K562 (cell line): ENCODE measurements around the gene FUNDC1. TPM values are rescaled to one million over a fixed set of nuclear protein-coding genes. Genes with fewer than 3 reads are reported as not detected.

Experiments used
- ATAC-seq: fragments of 200-7000 bp; cut with Tn5 transposase; 3 replicates; pipeline ENCODE4 v1.9.1; 2020; ENCODE audit warnings: moderate library complexity
- BruUV-seq: library from RNA; stranded (reverse); fragments of 400-500 nt; replicated peaks from 2 replicates; lab custom pipeline; 2021; lab: Mats Ljungman, UMichigan
- CTCF ChIA-PET: fragments of 300-600 bp; formaldehyde crosslinking; extraction: SDS; loops from one replicate; lab custom pipeline; 2021; ENCODE audit warnings: low intra/inter-chr PET ratio; lab: Yijun Ruan, JAX
- POLR2A ChIA-PET: fragments of 300-600, 350-650 bp; sonication (Branson Sonifier 250); formaldehyde crosslinking; extraction: SDS; loops from one replicate; lab custom pipeline; 2021; ENCODE audit warnings: antibody characterized with exemption, inconsistent platforms; lab: Yijun Ruan, JAX
- DNase-seq, 4 experiments: peaks; one replicate each; pipeline versions ENCODE4 v3.0.0 to v3.0.0-alpha.2; 2011 to 2018; ENCODE audit warnings: low spot score in 3 of 4, mixed read lengths in 3 of 4; ENCODE audit errors: extremely low read depth in 1 of 4
- FAIRE-seq: peaks from 2 replicates; lab custom pipeline; 2011; peaks lifted over from hg19 to GRCh38; lab: Jason Lieb, UNC
- H2AFZ ChIP-seq: 2 replicates; pipeline ENCODE4 v1.6.0; 2011; ENCODE audit warnings: low read depth, low read length, control low read depth, inconsistent platforms
- H3K27ac ChIP-seq: fragments of 200-600 bp; 3 replicates; pipeline ENCODE4 v1.8.0; 2011; ENCODE audit warnings: low read depth, mild to moderate bottlenecking, control low read depth, inconsistent platforms, low read length, moderate library complexity, mixed read lengths; ENCODE audit errors: extremely low read depth
- H3K27me3 ChIP-seq, 2 experiments: fragments of 300-600 bp in 1 of 2; 2 replicates in 1 of 2; 3 replicates in 1 of 2; pipeline versions ENCODE4 v1.6.0 to v1.8.0; 2011; ENCODE audit warnings: inconsistent platforms in 2 of 2, low read length in 2 of 2, mild to moderate bottlenecking in 1 of 2, mixed read lengths in 1 of 2, moderate library complexity in 1 of 2; ENCODE audit not compliant: control insufficient read depth in 2 of 2, insufficient read depth in 2 of 2
- H3K36me3 ChIP-seq: fragments of 300-600 bp; 3 replicates; pipeline ENCODE4 v1.8.0; 2011; ENCODE audit warnings: mild to moderate bottlenecking, low read length, inconsistent platforms; ENCODE audit not compliant: control insufficient read depth, insufficient read depth
- H3K4me1 ChIP-seq, 2 experiments: fragments of 200-600 bp in 1 of 2; replicated peaks in 1 of 2; 2 replicates in 1 of 2; 3 replicates in 1 of 2; pipeline versions ENCODE4 v1.5.1 to v1.8.0; 2011; ENCODE audit warnings: inconsistent platforms in 2 of 2, low read length in 2 of 2, mild to moderate bottlenecking in 1 of 2, mixed read lengths in 1 of 2, moderate library complexity in 1 of 2; ENCODE audit not compliant: control insufficient read depth in 2 of 2, insufficient read depth in 2 of 2
- H3K4me2 ChIP-seq: 2 replicates; pipeline ENCODE4 v1.6.1; 2011; ENCODE audit warnings: low read length, control low read depth, inconsistent platforms, mixed read lengths; ENCODE audit not compliant: insufficient read depth
- H3K4me3 ChIP-seq: fragments of 200-600 bp; sonication (generic), shearing (Covaris generic); 2 replicates; pipeline ENCODE4 v1.5.1; 2016; ENCODE audit warnings: control low read depth, inconsistent platforms
- H3K79me2 ChIP-seq: fragments of 200-600 bp; 3 replicates; pipeline ENCODE4 v1.8.0; 2011; ENCODE audit warnings: low read length, inconsistent platforms; ENCODE audit not compliant: control insufficient read depth, insufficient read depth
- H3K9ac ChIP-seq, 2 experiments: 2 replicates each; pipeline versions ENCODE4 v1.6.0 to v1.6.1; 2011; ENCODE audit warnings: low read depth in 2 of 2, low read length in 2 of 2, control low read depth in 1 of 2, inconsistent platforms in 1 of 2, mild to moderate bottlenecking in 1 of 2, mixed read lengths in 1 of 2; ENCODE audit not compliant: insufficient read depth in 1 of 2
- H3K9me1 ChIP-seq: one replicate; pipeline ENCODE4 v1.6.0; 2011; ENCODE audit warnings: inconsistent platforms, mild to moderate bottlenecking, low read length, moderate library complexity; ENCODE audit not compliant: control insufficient read depth, insufficient read depth
- H3K9me3 ChIP-seq: replicated peaks from 2 replicates; pipeline ENCODE4 v1.5.1; 2011; ENCODE audit warnings: low read depth, low read length, inconsistent platforms; ENCODE audit not compliant: control insufficient read depth, insufficient read depth
- H4K20me1 ChIP-seq: replicated peaks from 2 replicates; pipeline ENCODE4 v1.6.1; 2011; ENCODE audit warnings: low read length, inconsistent platforms, mixed read lengths; ENCODE audit not compliant: control insufficient read depth, insufficient read depth
- ARID2 ChIP-seq: fragments of 450-650 bp; IDR thresholded peaks from 2 replicates; pipeline ENCODE4 v1.6.1; 2017; ENCODE audit warnings: antibody characterized with exemption, mild to moderate bottlenecking
- ATF3 ChIP-seq, 2 experiments: fragments of 450-650 bp in 1 of 2; sonication (generic) in 1 of 2; formaldehyde crosslinking in 1 of 2; IDR thresholded peaks in 1 of 2; conservative IDR thresholded peaks in 1 of 2; 2 replicates each; pipeline versions ENCODE4 v1.6.1 to v1.8.1; 2016 to 2023; ENCODE audit warnings: mild to moderate bottlenecking in 2 of 2, moderate library complexity in 2 of 2, inconsistent platforms in 1 of 2, missing genetic modification reagents in 1 of 2
- CREB3 ChIP-seq: fragments of 450-650 bp; conservative IDR thresholded peaks from 2 replicates; pipeline ENCODE4 v1.6.1; 2016; ENCODE audit warnings: missing genetic modification characterization, low read depth, mild to moderate bottlenecking, missing compliant biosample characterization, moderate library complexity
- ELK3 ChIP-seq: fragments of 450-650 bp; formaldehyde crosslinking; IDR thresholded peaks from 2 replicates; pipeline ENCODE4 v1.4.0; 2020; ENCODE audit warnings: mild to moderate bottlenecking
- KLF16 ChIP-seq: IDR thresholded peaks from 2 replicates; pipeline ENCODE4 v1.6.1; 2016; ENCODE audit warnings: antibody characterized with exemption
- MCM2 ChIP-seq: fragments of 450-650 bp; IDR thresholded peaks from 2 replicates; pipeline ENCODE4 v1.6.1; 2017; ENCODE audit warnings: low read depth, mild to moderate bottlenecking
- MTF1 ChIP-seq: fragments of 250-450 bp; sonication (Bioruptor Pico); IDR thresholded peaks from 2 replicates; pipeline ENCODE4 v1.9.0; 2021; ENCODE audit warnings: moderate library complexity, mild to moderate bottlenecking, inconsistent platforms, borderline replicate concordance
- NELFE ChIP-seq: IDR thresholded peaks from 2 replicates; pipeline ENCODE4 v1.6.1; 2011; ENCODE audit warnings: mild to moderate bottlenecking; ENCODE audit not compliant: insufficient read depth, insufficient read length
- PRPF4 ChIP-seq: fragments of 200-400 bp; formaldehyde crosslinking; IDR thresholded peaks from one replicate; pipeline ENCODE4 v1.6.1; 2017; ENCODE audit warnings: low read length, low read depth, mild to moderate bottlenecking; ENCODE audit not compliant: insufficient read depth, poor library complexity, severe bottlenecking
- SAFB ChIP-seq: fragments of 200-400 bp; formaldehyde crosslinking; IDR thresholded peaks from 2 replicates; pipeline ENCODE4 v1.6.1; 2017; ENCODE audit warnings: low read depth, low read length, borderline replicate concordance
- SMARCA4 ChIP-seq: fragments of 450-650 bp; IDR thresholded peaks from 2 replicates; pipeline ENCODE4 v1.6.1; 2016
- SRF ChIP-seq, 2 experiments: fragments of 250-450, 450-650 bp in 1 of 2; sonication (Bioruptor Pico) in 1 of 2; sonication (generic) in 1 of 2; formaldehyde crosslinking; IDR thresholded peaks; 2 replicates each; pipeline versions ENCODE4 v1.5.0 to v1.5.1; 2020 to 2022; ENCODE audit warnings: mild to moderate bottlenecking in 1 of 2, missing genetic modification reagents in 1 of 2
- TCF3 ChIP-seq: sonication (generic); formaldehyde crosslinking; IDR thresholded peaks from 2 replicates; pipeline ENCODE4 v1.4.0; 2020; ENCODE audit warnings: mild to moderate bottlenecking, missing genetic modification reagents
- TCF7 ChIP-seq: sonication (generic); IDR thresholded peaks from 2 replicates; pipeline ENCODE4 v1.6.1; 2016; ENCODE audit warnings: antibody characterized with exemption, borderline replicate concordance
- TRIM24 ChIP-seq, 2 experiments: fragments of 450-650 bp; IDR thresholded peaks; 2 replicates each; pipeline ENCODE4 v1.6.1; 2016
- U2AF2 ChIP-seq: fragments of 200-400 bp; formaldehyde crosslinking; optimal IDR thresholded peaks from 2 replicates; pipeline ENCODE3; 2017; ENCODE audit warnings: low read depth, mild to moderate bottlenecking, low read length
- ZNF134 ChIP-seq: fragments of 250-450 bp; sonication (Bioruptor Pico); conservative IDR thresholded peaks from 2 replicates; pipeline ENCODE4 v1.4.0; 2020
- ZNF695 ChIP-seq: fragments of 450-650 bp; formaldehyde crosslinking; IDR thresholded peaks from 2 replicates; pipeline ENCODE4 v1.4.0; 2020; ENCODE audit warnings: mild to moderate bottlenecking, moderate library complexity
- WGBS: fragments of 100-300 bp; shearing (Covaris generic); methylation state at CpG from one replicate; pipeline ENCODE4 v1.1.6; 2016; ENCODE audit warnings: low coverage, mixed read lengths; ENCODE audit not compliant: insufficient coverage; ENCODE audit errors: missing lambda C conversion rate; 5-methylcytosine and 5-hydroxymethylcytosine counted together
- in situ Hi-C: fragments of 300-500 bp; cut with MboI; formaldehyde crosslinking; loops from 4 replicates; pipeline ENCODE4 v1.15.0; 2018; ENCODE audit warnings: inconsistent platforms, mixed read lengths
- intact Hi-C: fragments of 100-400 bp; cut with micrococcal nuclease; formaldehyde crosslinking; loops from 2 replicates; pipeline ENCODE4 v1.14.2; 2022
- polyA plus RNA-seq, 8 experiments: library from polyadenylated mRNA; depleted of rRNA in 4 of 8; stranded (reverse) in 5 of 8; unstranded in 3 of 8; fragments of >200 nt; fragmentation: Nextera tagmentation in 2 of 8; fragmentation: Illumina TruSeq in 1 of 8; extraction: Ambion mirVana in 2 of 8; extraction: Trizol in 1 of 8; gene quantifications; 2 replicates each; pipeline versions ENCODE4 v1.2.1 to v1.2.3, GENCODE V29; 2011 to 2014; ENCODE audit warnings: inconsistent platforms in 1 of 8, missing spikeins in 1 of 8
- total RNA-seq, 7 experiments: library from RNA; depleted of rRNA in 6 of 7; stranded (reverse); fragments of >200 nt in 6 of 7; fragmentation: Illumina TruSeq in 2 of 7; extraction: Trizol in 2 of 7; gene quantifications; 2 replicates each; pipeline versions ENCODE4 v1.2.1 to v1.2.3, GENCODE V29; 2011 to 2021; ENCODE audit warnings: low replicate concordance in 1 of 7

Gene FUNDC1
- total and polyA plus RNA-seq, 9 of the 15 experiments (the other 6 are each of a cell fraction or from before 2014, with no cell fraction given) = 15.6 to 59.1 (median 29.3) TPM

- CTCF ChIA-PET = no interaction called here
- ATAC-seq (no peak), FAIRE-seq (no peak), DNase-seq (no peak)
- Histone ChIP-seq H3K9ac (no peak overlapping the region), H3K4me2 (no peak overlapping the region), H3K27me3 (no peaks in the 10 kb centered on the region), H3K79me2 (no peaks in the 10 kb centered on the region), H3K4me1 (peaks cover 5 to 21% of the 10 kb centered on the region in 2 experiments; a peak in 4 of 5 replicates), H3K9me3 (no peaks in the 10 kb centered on the region), H3K4me3 (no peak overlapping the region), H3K36me3 (no peaks in the 10 kb centered on the region), H3K27ac (no peak overlapping the region), H3K9me1 (no peaks in the 10 kb centered on the region), H2AFZ (no peak overlapping the region), H4K20me1 (no peaks in the 10 kb centered on the region)
- TF ChIP-seq TCF7 (no peak), ZNF134 (CRISPR knock-in tag) (no peak), SRF (CRISPR knock-in tag; IDR thresholded peaks at IDR 0.05) (no peak), ATF3 (IDR thresholded peaks at IDR 0.05) (no peak), ATF3 (CRISPR knock-in tag; conservative IDR thresholded peaks at IDR 0.05) (no peak), MCM2 (no peak), NELFE (no peak), KLF16 (no peak), PRPF4 (no peak), TCF3 (CRISPR knock-in tag) (no peak), CREB3 (tag) (no peak), ARID2 (no peak), TRIM24 (IDR thresholded peaks at IDR 0.05) (no peak), MTF1 (CRISPR knock-in tag) (no peak), ELK3 (CRISPR knock-in tag) (no peak), SAFB (no peak), SMARCA4 (no peak), ZNF695 (CRISPR knock-in tag) (no peak), U2AF2 (no peak)
- no TSS peak for BruUV-seq
- intact Hi-C loops = no loop called here
- in situ Hi-C loops = no loop called here
- WGBS = 53% methylated on average over 2 of the region's 2 CpGs
- POLR2A ChIA-PET = no interaction called here
These were observed 62.1 kb downstream of the FUNDC1 start for GRCh38 chrX:44480591-44480990.
